ENCODE measurements around the gene PLXNA2.

PLXNA2 gene

GRCh38 chr1:208212893-208213292, 31.3 kb downstream of the PLXNA2 start:
- no peak for ATAC-seq
- TF ChIP-seq ZFP30 (CRISPR knock-in tag; IDR thresholded peaks at IDR 0.05) (no peak), RARB (CRISPR knock-in tag; IDR thresholded peaks at IDR 0.05) (no peak), ZNF8 (CRISPR knock-in tag; IDR thresholded peaks at IDR 0.05) (no peak), ARNTL (CRISPR knock-in tag; IDR thresholded peaks at IDR 0.05; ENCODE audit: borderline replicate concordance, low read depth) (no peak), ISL1 (CRISPR knock-in tag; IDR thresholded peaks at IDR 0.05) (no peak), ZNF70 (CRISPR knock-in tag; IDR thresholded peaks at IDR 0.05) (no peak), TCF4 (CRISPR knock-in tag; IDR thresholded peaks at IDR 0.05; ENCODE audit: borderline replicate concordance) (no peak), GLIS3 (CRISPR knock-in tag; IDR thresholded peaks at IDR 0.05) (no peak), ZNF565 (CRISPR knock-in tag; conservative IDR thresholded peaks at IDR 0.05; ENCODE audit: low read depth) (no peak), TOX (CRISPR knock-in tag; IDR thresholded peaks at IDR 0.05; ENCODE audit: borderline replicate concordance) (no peak), CSRNP3 (CRISPR knock-in tag; IDR thresholded peaks at IDR 0.05) (no peak)

- peak; percentile 4; the same call in 2 of the 3 replicates for ATAC-seq
- no peak for TF ChIP-seq ARNTL (CRISPR knock-in tag; IDR thresholded peaks at IDR 0.05; ENCODE audit: borderline replicate concordance, low read depth)
- no peak for TF ChIP-seq ZFP3 (CRISPR knock-in tag; IDR thresholded peaks at IDR 0.05)
- TF ChIP-seq TCF4 (CRISPR knock-in tag; IDR thresholded peaks at IDR 0.05; ENCODE audit: borderline replicate concordance): no peak
- no peak for TF ChIP-seq PPARA (CRISPR knock-in tag; IDR thresholded peaks at IDR 0.05; ENCODE audit: borderline replicate concordance)
- no peak for TF ChIP-seq TSHZ2 (CRISPR knock-in tag; IDR thresholded peaks at IDR 0.05)
- TF ChIP-seq ZFP30 (CRISPR knock-in tag; IDR thresholded peaks at IDR 0.05): no peak
- TF ChIP-seq ZNF565 (CRISPR knock-in tag; conservative IDR thresholded peaks at IDR 0.05; ENCODE audit: low read depth): no peak
- no peak for TF ChIP-seq RARB (CRISPR knock-in tag; IDR thresholded peaks at IDR 0.05)
- TF ChIP-seq ISL1 (CRISPR knock-in tag; IDR thresholded peaks at IDR 0.05): no peak
- no peak for TF ChIP-seq CREB5 (CRISPR knock-in tag; IDR thresholded peaks at IDR 0.05; ENCODE audit: low read depth)
- no peak for TF ChIP-seq ESRRG (CRISPR knock-in tag; IDR thresholded peaks at IDR 0.05)
- no peak for TF ChIP-seq ZNF70 (CRISPR knock-in tag; IDR thresholded peaks at IDR 0.05)
- no peak for TF ChIP-seq ZNF8 (CRISPR knock-in tag; IDR thresholded peaks at IDR 0.05)
- no peak for TF ChIP-seq BACH2 (CRISPR knock-in tag; IDR thresholded peaks at IDR 0.05; ENCODE audit: borderline replicate concordance)
- no peak for TF ChIP-seq PATZ1 (CRISPR knock-in tag; IDR thresholded peaks at IDR 0.05; ENCODE audit: borderline replicate concordance)
- no peak for TF ChIP-seq CSRNP3 (CRISPR knock-in tag; IDR thresholded peaks at IDR 0.05)
- TF ChIP-seq SNAI2 (CRISPR knock-in tag; IDR thresholded peaks at IDR 0.05): no peak
- no peak for TF ChIP-seq CSDC2 (CRISPR knock-in tag; IDR thresholded peaks at IDR 0.05)
- TF ChIP-seq ZC3H10 (CRISPR knock-in tag; IDR thresholded peaks at IDR 0.05): no peak
Observed at GRCh38 chr1:208211921-208212843, 32.0 kb downstream of the PLXNA2 start.
